Hepatocyte (in vitro differentiated cells): Measurements from ENCODE around the gene PRMT9. TPM values are rescaled to one million over a fixed set of nuclear protein-coding genes. Genes with fewer than 3 reads are reported as not detected.

Experiments used
- DNase-seq: peaks from one replicate; pipeline ENCODE4 v3.0.0-alpha.2; 2016; ENCODE audit warnings: low spot score
- H2AFZ ChIP-seq: fragments of 200-600 bp; sonication (generic); 2 replicates; pipeline ENCODE4 v1.6.0; 2016; ENCODE audit warnings: antibody characterized with exemption, mild to moderate bottlenecking
- H3K27ac ChIP-seq: fragments of 200-600 bp; sonication (generic); 2 replicates; pipeline ENCODE4 v1.5.1; 2016; ENCODE audit warnings: mild to moderate bottlenecking
- H3K27me3 ChIP-seq: fragments of 200-600 bp; sonication (generic); 2 replicates; pipeline ENCODE4 v1.6.1; 2016
- H3K36me3 ChIP-seq: fragments of 200-600 bp; sonication (generic); replicated peaks from 2 replicates; pipeline ENCODE4 v1.5.1; 2016; ENCODE audit warnings: low read depth; ENCODE audit not compliant: insufficient read depth
- H3K4me1 ChIP-seq: fragments of 200-600 bp; sonication (generic); 2 replicates; pipeline ENCODE4 v1.5.1; 2016; ENCODE audit warnings: mild to moderate bottlenecking, moderate library complexity; ENCODE audit not compliant: insufficient read depth
- H3K4me2 ChIP-seq: fragments of 200-600 bp; sonication (generic); 2 replicates; pipeline ENCODE4 v1.6.0; 2016
- H3K4me3 ChIP-seq: fragments of 200-600 bp; sonication (generic); 2 replicates; pipeline ENCODE4 v1.5.1; 2016; ENCODE audit warnings: mild to moderate bottlenecking
- H3K79me2 ChIP-seq: fragments of 200-600 bp; sonication (generic); 2 replicates; pipeline ENCODE4 v1.6.0; 2017; ENCODE audit warnings: mild to moderate bottlenecking
- H3K9me2 ChIP-seq: fragments of 200-600 bp; sonication (generic); replicated peaks from 2 replicates; pipeline ENCODE4 v1.6.0; 2017; ENCODE audit warnings: mild to moderate bottlenecking; ENCODE audit not compliant: insufficient read depth
- H3K9me3 ChIP-seq: fragments of 200-600 bp; sonication (generic); 2 replicates; pipeline ENCODE4 v1.5.1; 2016; ENCODE audit warnings: low read depth, mild to moderate bottlenecking
- H4K20me1 ChIP-seq: fragments of 200-600 bp; sonication (generic); 2 replicates; pipeline ENCODE4 v1.6.0; 2016; ENCODE audit warnings: mild to moderate bottlenecking; ENCODE audit not compliant: insufficient read depth, poor library complexity, severe bottlenecking
- EZH2 ChIP-seq: fragments of 200-600 bp; sonication (generic); IDR thresholded peaks from 2 replicates; pipeline ENCODE4 v1.6.1; 2016; ENCODE audit warnings: antibody characterized with exemption, mild to moderate bottlenecking, borderline replicate concordance
- EZH2phosphoT487 ChIP-seq: fragments of 200-600 bp; sonication (generic); IDR thresholded peaks from one replicate; pipeline ENCODE4 v1.6.1; 2018; ENCODE audit warnings: antibody characterized with exemption, mild to moderate bottlenecking, low read depth, moderate library complexity; ENCODE audit not compliant: unreplicated experiment, severe bottlenecking
- WGBS: methylation state at CpG from one replicate; pipeline ENCODE4 v1.1.6; 2016; ENCODE audit warnings: low lambda C conversion rate; ENCODE audit errors: missing lambda C conversion rate; 5-methylcytosine and 5-hydroxymethylcytosine counted together
- polyA plus RNA-seq: library from polyadenylated mRNA; unstranded; fragments of >200 nt; fragmentation: Nextera tagmentation; extraction: Ambion mirVana; gene quantifications from 2 replicates; pipeline ENCODE4 v1.2.1, GENCODE V29; 2016
- total RNA-seq: library from RNA; depleted of rRNA; stranded (reverse); fragments of >200 nt; gene quantifications from 2 replicates; pipeline ENCODE4 v1.2.3, GENCODE V29; 2014
- TF ChIP-seq, protein P1 (sequence below): fragments of 200-600 bp; sonication (generic); IDR thresholded peaks from 2 replicates; pipeline ENCODE4 v1.5.1; 2016; ENCODE audit warnings: antibody characterized with exemption, mild to moderate bottlenecking; ENCODE audit not compliant: poor library complexity

Gene PRMT9
- total and polyA plus RNA-seq, 2 experiments from 2014 or later: 6.2 to 16.3 TPM

- DNase-seq: no peak
- Histone ChIP-seq H4K20me1 (no peaks in the 10 kb centered on the region), H3K4me2 (no peak overlapping the region), H3K79me2 (peaks cover 3% of the 10 kb centered on the region), H3K4me1 (no peaks in the 10 kb centered on the region), H3K36me3 (no peaks in the 10 kb centered on the region), H3K27me3 (no peaks in the 10 kb centered on the region), H3K4me3 (no peak overlapping the region), H3K9me2 (no peaks in the 10 kb centered on the region), H3K9me3 (no peaks in the 10 kb centered on the region), H2AFZ (no peak overlapping the region), H3K27ac (no peak overlapping the region)
- WGBS: 100% methylated on average over 1 of the region's 1 CpG
- no peak for TF ChIP-seq EZH2phosphoT487
- TF ChIP-seq, protein P1, sequence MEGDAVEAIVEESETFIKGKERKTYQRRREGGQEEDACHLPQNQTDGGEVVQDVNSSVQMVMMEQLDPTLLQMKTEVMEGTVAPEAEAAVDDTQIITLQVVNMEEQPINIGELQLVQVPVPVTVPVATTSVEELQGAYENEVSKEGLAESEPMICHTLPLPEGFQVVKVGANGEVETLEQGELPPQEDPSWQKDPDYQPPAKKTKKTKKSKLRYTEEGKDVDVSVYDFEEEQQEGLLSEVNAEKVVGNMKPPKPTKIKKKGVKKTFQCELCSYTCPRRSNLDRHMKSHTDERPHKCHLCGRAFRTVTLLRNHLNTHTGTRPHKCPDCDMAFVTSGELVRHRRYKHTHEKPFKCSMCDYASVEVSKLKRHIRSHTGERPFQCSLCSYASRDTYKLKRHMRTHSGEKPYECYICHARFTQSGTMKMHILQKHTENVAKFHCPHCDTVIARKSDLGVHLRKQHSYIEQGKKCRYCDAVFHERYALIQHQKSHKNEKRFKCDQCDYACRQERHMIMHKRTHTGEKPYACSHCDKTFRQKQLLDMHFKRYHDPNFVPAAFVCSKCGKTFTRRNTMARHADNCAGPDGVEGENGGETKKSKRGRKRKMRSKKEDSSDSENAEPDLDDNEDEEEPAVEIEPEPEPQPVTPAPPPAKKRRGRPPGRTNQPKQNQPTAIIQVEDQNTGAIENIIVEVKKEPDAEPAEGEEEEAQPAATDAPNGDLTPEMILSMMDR: no peak
- TF ChIP-seq EZH2: no peak
Observed at GRCh38 chr4:147640331-147640730, 43.6 kb downstream of the PRMT9 start.

DNA sequence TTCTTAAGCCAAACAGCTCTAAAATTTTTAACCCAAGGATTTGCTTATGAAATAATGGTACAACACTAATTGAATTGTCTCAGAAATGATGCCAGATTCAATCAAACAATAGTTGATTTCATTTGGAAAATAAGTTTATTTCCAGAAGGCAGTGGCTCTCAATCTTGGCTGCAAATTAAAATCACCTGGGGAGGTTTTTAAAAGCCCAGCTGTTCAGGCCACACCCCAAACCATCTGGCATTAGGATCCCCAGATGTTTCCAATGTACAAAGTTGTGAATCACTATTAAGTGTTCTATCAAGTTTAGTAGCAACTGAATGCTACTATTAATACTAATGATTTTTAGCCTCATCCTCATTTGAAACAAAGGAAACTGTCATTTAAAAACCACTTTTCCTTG is 44.6 kb downstream of the PRMT9 start:
- H3K79me2 ChIP-seq: no peaks in the 10 kb centered on the region
- no peaks in the 10 kb centered on the region for H3K4me1 ChIP-seq
- no peak for DNase-seq
- no peak overlapping the region for H3K4me2 ChIP-seq
- no peak for TF ChIP-seq EZH2
- TF ChIP-seq, protein P1: no peak
- no peak for TF ChIP-seq EZH2phosphoT487
- H3K36me3 ChIP-seq: no peaks in the 10 kb centered on the region
- H3K27me3 ChIP-seq: no peaks in the 10 kb centered on the region
- no peaks in the 10 kb centered on the region for H4K20me1 ChIP-seq
- no peaks in the 10 kb centered on the region for H3K9me3 ChIP-seq
- peak overlapping the region; percentile 36 for H3K27ac ChIP-seq
- H3K4me3 ChIP-seq: no peak overlapping the region
- H3K9me2 ChIP-seq: no peaks in the 10 kb centered on the region
- no peak overlapping the region for H2AFZ ChIP-seq

- H3K4me3 ChIP-seq: no peak overlapping the region
- H3K9me3 ChIP-seq: no peaks in the 10 kb centered on the region
- H3K4me2 ChIP-seq: no peak overlapping the region
- H3K27ac ChIP-seq: no peak overlapping the region
- H3K27me3 ChIP-seq: no peaks in the 10 kb centered on the region
- no peak overlapping the region for H2AFZ ChIP-seq
- H3K79me2 ChIP-seq: no peaks in the 10 kb centered on the region
- TF ChIP-seq EZH2 (no peak), EZH2phosphoT487 (no peak)
- TF ChIP-seq, protein P1: no peak
- no peaks in the 10 kb centered on the region for H3K9me2 ChIP-seq
- H4K20me1 ChIP-seq: no peaks in the 10 kb centered on the region
- no peaks in the 10 kb centered on the region for H3K36me3 ChIP-seq
- no peaks in the 10 kb centered on the region for H3K4me1 ChIP-seq
- DNase-seq: no peak
- 75% methylated on average over 2 of the region's 2 CpGs for WGBS
Observed at GRCh38 chr4:147638942-147639341, 45.0 kb downstream of the PRMT9 start.

GRCh38 chr4:147638365-147638764 is 45.6 kb downstream of the PRMT9 start:
- H3K4me1 ChIP-seq: no peaks in the 10 kb centered on the region
- H3K4me3 ChIP-seq: no peak overlapping the region
- H3K4me2 ChIP-seq: no peak overlapping the region
- no peaks in the 10 kb centered on the region for H3K9me2 ChIP-seq
- no peaks in the 10 kb centered on the region for H3K36me3 ChIP-seq
- 88% methylated on average over 1 of the region's 1 CpG for WGBS
- no peak for TF ChIP-seq EZH2
- no peak for TF ChIP-seq EZH2phosphoT487
- TF ChIP-seq, protein P1: no peak
- no peaks in the 10 kb centered on the region for H3K27me3 ChIP-seq
- H2AFZ ChIP-seq: no peak overlapping the region
- H4K20me1 ChIP-seq: no peaks in the 10 kb centered on the region
- no peak overlapping the region for H3K27ac ChIP-seq
- DNase-seq: no peak
- no peaks in the 10 kb centered on the region for H3K9me3 ChIP-seq
- H3K79me2 ChIP-seq: no peaks in the 10 kb centered on the region
